D721Med (cell line): ENCODE data around the gene ITPR2.

Source experiments
- DNase-seq: peaks from one replicate; pipeline ENCODE4 v3.0.0; 2011; ENCODE audit warnings: low spot score; ENCODE audit not compliant: insufficient read length
- FAIRE-seq: peaks from 2 replicates; lab custom pipeline; 2011; peaks lifted over from hg19 to GRCh38; lab: Jason Lieb, UNC
- TF ChIP-seq, protein P1 (sequence below): IDR thresholded peaks from 2 replicates; pipeline ENCODE4 v1.5.1; 2012; ENCODE audit warnings: mild to moderate bottlenecking, control low read depth; ENCODE audit not compliant: insufficient read depth; ENCODE audit errors: missing control alignments

Gene ITPR2

DNA sequence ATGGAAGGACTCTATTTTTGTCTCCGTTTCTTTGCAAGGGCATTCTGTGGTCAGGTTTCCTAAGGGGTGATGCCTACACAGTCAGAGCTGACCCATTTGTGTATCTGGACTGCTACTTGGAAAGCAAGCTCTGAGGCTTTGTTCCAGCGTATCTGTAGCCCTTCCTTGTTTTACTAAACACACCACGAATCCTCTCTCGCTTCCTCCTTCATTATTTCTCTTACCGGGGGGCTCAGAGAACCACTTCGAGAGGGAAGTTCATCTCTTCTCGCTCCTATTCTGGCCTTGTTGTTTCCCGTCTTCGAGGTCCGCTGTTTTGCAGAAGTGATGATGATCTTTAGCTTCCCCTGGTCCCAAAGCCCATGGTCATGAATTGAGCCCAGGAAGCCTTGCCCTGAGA, 472.9 kb downstream of the ITPR2 start:
- no peak for FAIRE-seq
- TF ChIP-seq, protein P1, sequence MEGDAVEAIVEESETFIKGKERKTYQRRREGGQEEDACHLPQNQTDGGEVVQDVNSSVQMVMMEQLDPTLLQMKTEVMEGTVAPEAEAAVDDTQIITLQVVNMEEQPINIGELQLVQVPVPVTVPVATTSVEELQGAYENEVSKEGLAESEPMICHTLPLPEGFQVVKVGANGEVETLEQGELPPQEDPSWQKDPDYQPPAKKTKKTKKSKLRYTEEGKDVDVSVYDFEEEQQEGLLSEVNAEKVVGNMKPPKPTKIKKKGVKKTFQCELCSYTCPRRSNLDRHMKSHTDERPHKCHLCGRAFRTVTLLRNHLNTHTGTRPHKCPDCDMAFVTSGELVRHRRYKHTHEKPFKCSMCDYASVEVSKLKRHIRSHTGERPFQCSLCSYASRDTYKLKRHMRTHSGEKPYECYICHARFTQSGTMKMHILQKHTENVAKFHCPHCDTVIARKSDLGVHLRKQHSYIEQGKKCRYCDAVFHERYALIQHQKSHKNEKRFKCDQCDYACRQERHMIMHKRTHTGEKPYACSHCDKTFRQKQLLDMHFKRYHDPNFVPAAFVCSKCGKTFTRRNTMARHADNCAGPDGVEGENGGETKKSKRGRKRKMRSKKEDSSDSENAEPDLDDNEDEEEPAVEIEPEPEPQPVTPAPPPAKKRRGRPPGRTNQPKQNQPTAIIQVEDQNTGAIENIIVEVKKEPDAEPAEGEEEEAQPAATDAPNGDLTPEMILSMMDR, result no peak

DNA sequence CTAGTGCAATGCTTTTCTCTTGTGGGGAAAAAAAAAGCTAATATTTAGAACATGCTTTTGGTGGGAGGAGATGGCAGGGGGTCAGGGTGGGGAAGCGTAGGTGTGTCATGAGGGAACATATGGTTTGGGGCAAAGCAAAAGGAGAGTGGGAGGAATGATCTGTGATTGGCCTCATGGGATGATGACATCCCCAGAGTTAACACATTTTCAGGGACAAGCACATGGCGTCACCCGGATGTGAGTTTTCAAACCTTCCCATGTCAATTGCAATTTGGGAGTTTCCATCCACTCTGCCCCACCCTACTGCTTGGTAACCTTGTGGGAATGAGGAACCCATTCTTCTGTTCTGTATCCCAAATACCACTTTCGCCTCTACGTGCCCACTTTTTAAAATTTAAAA, 473.4 kb downstream of the ITPR2 start:
- FAIRE-seq (no peak), DNase-seq (no peak)
- TF ChIP-seq, protein P1, result no peak

More for the DNA sequence above, 472.9 kb downstream of the ITPR2 start:
- no peak for DNase-seq

DNA sequence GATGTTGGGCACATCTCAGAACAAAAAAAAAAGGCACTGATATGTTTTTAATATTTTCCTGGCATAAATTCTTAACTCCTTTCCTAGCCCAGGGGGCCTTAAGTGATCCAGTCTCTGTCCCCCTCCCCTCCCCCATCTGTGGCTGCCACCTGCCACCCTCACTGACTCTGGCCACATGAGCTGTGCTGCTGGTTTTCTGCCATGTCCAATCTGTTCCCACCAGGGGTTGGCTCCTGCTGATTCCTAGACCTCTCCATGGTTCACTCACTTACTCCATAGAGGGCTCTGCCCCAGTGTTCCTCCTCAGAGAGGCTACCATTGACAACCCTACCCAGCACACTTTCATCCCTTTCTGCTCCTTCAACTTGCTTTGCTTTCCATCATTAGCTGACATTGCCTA, 474.3 kb downstream of the ITPR2 start:
- DNase-seq, result no peak
- TF ChIP-seq, protein P1, result no peak
- no peak for FAIRE-seq

DNA sequence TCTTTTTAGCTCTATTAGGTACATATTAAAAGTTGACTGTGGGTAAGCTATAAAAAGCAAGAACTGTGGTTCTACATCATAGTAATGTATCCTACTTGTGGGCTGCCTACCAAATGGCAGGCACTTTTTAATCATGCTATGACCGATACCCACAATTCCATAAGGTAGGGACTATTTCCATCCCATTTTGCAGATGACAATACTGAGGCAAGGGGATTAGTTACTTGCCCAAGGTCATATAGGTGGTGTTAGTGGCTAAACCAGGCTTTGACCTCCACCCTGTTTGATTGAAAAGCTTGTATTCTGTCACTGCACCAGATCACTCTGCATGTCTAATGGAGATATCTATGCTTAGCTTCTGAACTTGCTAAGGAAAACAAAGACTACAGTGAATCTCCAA, 485.7 kb downstream of the ITPR2 start:
- FAIRE-seq, result no peak
- DNase-seq, result no peak
- TF ChIP-seq, protein P1, result no peak

DNA sequence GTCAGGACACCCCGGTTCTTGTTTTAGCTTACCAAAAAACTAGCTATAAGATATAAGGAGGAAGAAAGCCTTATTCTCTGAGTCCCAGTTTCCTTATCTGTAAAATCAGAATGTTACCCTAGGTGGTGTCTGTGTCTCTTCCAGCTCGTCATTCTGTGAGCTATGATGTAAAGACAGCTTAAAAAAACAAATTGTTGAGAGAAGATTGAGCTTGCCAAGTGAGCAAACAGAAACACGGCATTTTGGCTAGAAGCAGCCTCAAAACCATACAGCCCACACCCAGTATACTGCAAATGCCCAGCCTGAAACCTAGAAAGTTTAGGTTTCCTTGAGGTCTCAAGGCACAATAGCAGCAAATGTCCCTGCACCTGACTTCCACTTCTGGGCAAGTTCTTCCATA, 486.3 kb downstream of the ITPR2 start:
- FAIRE-seq, result no peak
- no peak for DNase-seq
- TF ChIP-seq, protein P1, result no peak

DNA sequence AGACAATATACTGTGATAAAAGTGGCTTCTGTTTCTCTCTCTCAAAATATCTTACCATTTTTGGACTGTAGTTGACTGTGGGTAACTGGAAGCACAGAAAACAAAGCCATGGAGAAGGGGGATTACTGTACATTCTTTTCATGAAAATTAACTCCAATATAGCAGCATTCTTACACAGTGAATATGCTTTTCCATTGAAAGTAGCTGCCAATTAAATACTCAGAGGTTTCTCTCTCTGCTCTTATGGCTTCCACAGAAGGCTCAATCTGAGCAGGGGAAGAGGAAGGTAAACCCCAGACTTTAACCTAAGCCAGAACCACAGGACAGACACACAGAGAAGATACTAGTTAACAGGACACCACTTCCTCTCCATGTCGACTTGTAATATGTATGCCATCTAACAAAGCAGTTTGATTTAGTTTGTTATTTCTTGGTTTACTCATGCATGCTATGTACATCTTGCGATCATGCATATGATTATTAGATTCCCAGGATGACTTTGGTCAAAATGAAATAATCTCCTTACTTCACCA, 487.5 kb downstream of the ITPR2 start:
- no peak for DNase-seq
- FAIRE-seq, result no peak
- TF ChIP-seq, protein P1, result no peak

DNA sequence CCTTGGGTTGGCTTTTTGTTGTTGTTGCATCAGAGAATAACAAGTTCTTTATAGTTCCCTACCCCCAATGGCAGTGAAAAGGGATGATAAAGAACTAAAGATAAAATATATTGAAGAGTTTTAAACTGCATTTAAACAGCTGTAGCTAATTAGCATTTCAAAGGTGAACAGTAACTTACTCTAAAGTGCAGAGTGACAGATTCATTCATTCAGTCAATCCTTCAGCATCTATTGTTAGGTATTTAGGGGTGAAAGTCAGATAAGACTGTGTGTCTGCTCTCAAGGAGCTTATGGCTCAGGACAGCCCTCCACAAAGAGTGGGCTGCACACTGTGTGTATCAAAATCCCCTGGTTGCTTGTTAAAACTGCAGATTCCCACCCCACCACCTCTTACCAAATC, 491.5 kb downstream of the ITPR2 start:
- TF ChIP-seq, protein P1, result no peak
- FAIRE-seq, result no peak

More for the DNA sequence above, 491.5 kb downstream of the ITPR2 start:
- DNase-seq, result no peak
